ENCODE measurements around the gene PON3. TPM values are rescaled to one million over a fixed set of nuclear protein-coding genes. Genes with fewer than 3 reads are reported as not detected.

Gene PON3
- total and polyA plus RNA-seq, 2 experiments from 2014 or later: 1.4 to 1.6 TPM

DNA sequence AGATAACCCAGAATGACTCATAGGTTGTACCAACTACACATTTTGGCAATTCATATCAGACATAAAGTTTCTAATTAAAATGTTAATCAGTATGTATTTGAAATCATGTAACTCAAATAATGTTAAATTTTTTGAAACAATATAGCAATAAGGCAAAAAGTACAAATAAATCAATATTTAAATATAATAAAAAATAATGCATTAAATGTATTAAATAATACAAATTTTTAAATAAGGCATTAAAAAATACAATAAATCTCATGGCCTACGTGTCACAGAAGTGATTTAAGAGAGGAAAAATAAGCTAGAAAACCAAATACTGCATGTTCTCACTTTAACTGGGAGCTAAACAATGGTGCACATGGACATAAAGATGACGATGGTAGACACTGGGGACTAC lies 29.5 kb upstream of the PON3 start:
- DNase-seq (ENCODE audit: low spot score) (no peak), ATAC-seq (no peak)
- no peak overlapping the region for H3K4me3 ChIP-seq
- peaks cover 20% of the 10 kb centered on the region; the same call in 2 of the 3 replicates for H3K36me3 Mint-ChIP-seq (ENCODE audit: low read depth)
- H3K27ac Mint-ChIP-seq: no peak overlapping the region
- no peaks in the 10 kb centered on the region; the same call in 1 of the 2 replicates for H3K36me3 ChIP-seq (ENCODE audit: insufficient read depth)
- H3K27me3 ChIP-seq (ENCODE audit: insufficient read depth): no peaks in the 10 kb centered on the region
- H3K79me2 ChIP-seq (replicated peaks; ENCODE audit: insufficient read depth): 0 out of 2 replicates have a peak, but pooled peaks cover 20% of the 10 kb centered on the region
- no peaks in the 10 kb centered on the region for H3F3A ChIP-seq (replicated peaks; ENCODE audit: low read depth)
- 0 out of 2 replicates have a peak, but pooled peaks cover 4% of the 10 kb centered on the region for H4K20me1 ChIP-seq (replicated peaks; ENCODE audit: insufficient read depth)
- H3K9me2 ChIP-seq (ENCODE audit: insufficient read depth): no peaks in the 10 kb centered on the region
- H3K27me3 Mint-ChIP-seq (ENCODE audit: insufficient read depth, low read depth, poor library complexity): peaks cover under 1% of the 10 kb centered on the region
- peaks cover 40% of the 10 kb centered on the region for H3K4me1 ChIP-seq (ENCODE audit: insufficient read depth)
- no peak overlapping the region for H2AFZ ChIP-seq
- no peaks in the 10 kb centered on the region for H3K9me3 Mint-ChIP-seq
- H3K27ac ChIP-seq (ENCODE audit: low read depth): no peak overlapping the region
- TF ChIP-seq STAT1 (IDR thresholded peaks at IDR 0.05; ENCODE audit: unreplicated experiment): no peak
- TF ChIP-seq POLR2AphosphoS5 (IDR thresholded peaks at IDR 0.05; ENCODE audit: low read depth): no peak
- TF ChIP-seq JUNB (IDR thresholded peaks at IDR 0.05; ENCODE audit: unreplicated experiment): no peak
- no peak for TF ChIP-seq ZNF114 (CRISPR knock-in tag; IDR thresholded peaks at IDR 0.05)
- TF ChIP-seq CREB1 (CRISPR knock-in tag; IDR thresholded peaks at IDR 0.05; ENCODE audit: low read depth): no peak
- no peak for TF ChIP-seq ZNF462 (CRISPR knock-in tag; IDR thresholded peaks at IDR 0.05)
- no peak for TF ChIP-seq CTCF (conservative IDR thresholded peaks at IDR 0.05; ENCODE audit: low read depth in 2 of 2)
- no peak for TF ChIP-seq NANOG (IDR thresholded peaks at IDR 0.05; ENCODE audit: borderline replicate concordance)
- TF ChIP-seq EZH2 (IDR thresholded peaks at IDR 0.05; ENCODE audit: low read depth, unreplicated experiment): no peak
- TF ChIP-seq, protein P1, sequence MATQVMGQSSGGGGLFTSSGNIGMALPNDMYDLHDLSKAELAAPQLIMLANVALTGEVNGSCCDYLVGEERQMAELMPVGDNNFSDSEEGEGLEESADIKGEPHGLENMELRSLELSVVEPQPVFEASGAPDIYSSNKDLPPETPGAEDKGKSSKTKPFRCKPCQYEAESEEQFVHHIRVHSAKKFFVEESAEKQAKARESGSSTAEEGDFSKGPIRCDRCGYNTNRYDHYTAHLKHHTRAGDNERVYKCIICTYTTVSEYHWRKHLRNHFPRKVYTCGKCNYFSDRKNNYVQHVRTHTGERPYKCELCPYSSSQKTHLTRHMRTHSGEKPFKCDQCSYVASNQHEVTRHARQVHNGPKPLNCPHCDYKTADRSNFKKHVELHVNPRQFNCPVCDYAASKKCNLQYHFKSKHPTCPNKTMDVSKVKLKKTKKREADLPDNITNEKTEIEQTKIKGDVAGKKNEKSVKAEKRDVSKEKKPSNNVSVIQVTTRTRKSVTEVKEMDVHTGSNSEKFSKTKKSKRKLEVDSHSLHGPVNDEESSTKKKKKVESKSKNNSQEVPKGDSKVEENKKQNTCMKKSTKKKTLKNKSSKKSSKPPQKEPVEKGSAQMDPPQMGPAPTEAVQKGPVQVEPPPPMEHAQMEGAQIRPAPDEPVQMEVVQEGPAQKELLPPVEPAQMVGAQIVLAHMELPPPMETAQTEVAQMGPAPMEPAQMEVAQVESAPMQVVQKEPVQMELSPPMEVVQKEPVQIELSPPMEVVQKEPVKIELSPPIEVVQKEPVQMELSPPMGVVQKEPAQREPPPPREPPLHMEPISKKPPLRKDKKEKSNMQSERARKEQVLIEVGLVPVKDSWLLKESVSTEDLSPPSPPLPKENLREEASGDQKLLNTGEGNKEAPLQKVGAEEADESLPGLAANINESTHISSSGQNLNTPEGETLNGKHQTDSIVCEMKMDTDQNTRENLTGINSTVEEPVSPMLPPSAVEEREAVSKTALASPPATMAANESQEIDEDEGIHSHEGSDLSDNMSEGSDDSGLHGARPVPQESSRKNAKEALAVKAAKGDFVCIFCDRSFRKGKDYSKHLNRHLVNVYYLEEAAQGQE (IDR thresholded peaks at IDR 0.05; ENCODE audit: unreplicated experiment): no peak
- no peak for TF ChIP-seq ETS1 (IDR thresholded peaks at IDR 0.05)
- TF ChIP-seq ZNF331 (CRISPR knock-in tag; IDR thresholded peaks at IDR 0.05; ENCODE audit: low read depth): no peak
- TF ChIP-seq EZH2phosphoT487 (IDR thresholded peaks at IDR 0.05; ENCODE audit: unreplicated experiment): no peak
- peaks cover 35% of the 10 kb centered on the region for H3K4me1 Mint-ChIP-seq
- H3K4me3 Mint-ChIP-seq: no peak overlapping the region
- H3K4me2 ChIP-seq: no peak overlapping the region
